T-helper 17 cell (primary cell): Measurements from ENCODE around the gene ATP8B4. TPM values are rescaled to one million over a fixed set of nuclear protein-coding genes. Genes with fewer than 3 reads are reported as not detected.

ENCODE experiments used
- ATAC-seq: fragments of 150-1000 bp; cut with Tn5 transposase; 2 replicates; pipeline ENCODE4 v1.10.0; 2021; ENCODE audit warnings: mild to moderate bottlenecking, moderate library complexity
- DNase-seq, 3 donors: peaks; one replicate each; pipeline versions ENCODE4 v3.0.0 to v3.0.0-alpha.2; 2020 to 2021
- H3K9me3 ChIP-seq: one replicate; pipeline ENCODE4 v1.7.0; 2013; ENCODE audit warnings: low read length, mild to moderate bottlenecking; ENCODE audit not compliant: control insufficient read depth, poor library complexity, severe bottlenecking
- H3K27ac Mint-ChIP-seq: one replicate; pipeline ENCODE4 v1.8.0; 2022; ENCODE audit warnings: mild to moderate bottlenecking, moderate library complexity, mixed read lengths
- H3K27me3 Mint-ChIP-seq: one replicate; pipeline ENCODE4 v1.8.0; 2022; ENCODE audit warnings: mixed read lengths
- H3K36me3 Mint-ChIP-seq: one replicate; pipeline ENCODE4 v1.8.0; 2022; ENCODE audit warnings: low read depth, mixed read lengths
- H3K4me1 Mint-ChIP-seq: one replicate; pipeline ENCODE4 v1.8.0; 2022; ENCODE audit warnings: mild to moderate bottlenecking, mixed read lengths
- H3K4me3 Mint-ChIP-seq: one replicate; pipeline ENCODE4 v1.8.0; 2022; ENCODE audit warnings: mild to moderate bottlenecking, moderate library complexity, mixed read lengths
- total RNA-seq, 4 donors: library from RNA in 2 of 4; stranded (reverse) in 2 of 4; gene quantifications; one replicate each; pipeline ENCODE4 v1.2.3 and lab custom pipeline; 2022 to 2026

ATP8B4 gene
- total RNA-seq, 2 donors from 2014 or later, result 0.86 to 1.1 TPM

DNA sequence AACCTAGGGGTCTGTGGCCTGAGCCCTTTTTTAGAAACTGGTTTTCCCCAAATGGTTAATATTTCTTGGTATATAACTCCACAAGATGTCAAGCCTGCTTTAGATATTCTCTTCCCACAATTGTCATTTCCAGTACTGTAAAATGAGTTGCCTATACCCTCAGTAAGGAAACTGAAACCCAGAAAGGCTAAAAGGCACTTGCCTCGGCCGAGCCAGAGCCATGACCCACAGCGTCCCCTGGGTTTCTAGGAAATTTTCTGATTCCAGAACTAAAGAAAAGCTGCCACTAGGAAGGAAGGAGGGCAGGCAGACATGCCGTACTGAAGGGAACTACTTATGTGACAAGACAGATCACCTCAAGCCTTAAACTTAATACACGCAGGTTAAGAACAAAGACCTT, 59.1 kb downstream of the ATP8B4 start:
- ATAC-seq, result no peak
- Mint-ChIP-seq H3K4me1 (peaks cover 4% of the 10 kb centered on the region), H3K27me3 (peaks cover 51% of the 10 kb centered on the region), H3K4me3 (no peak overlapping the region), H3K36me3 (no peaks in the 10 kb centered on the region), H3K27ac (no peak overlapping the region)
- no peaks in the 10 kb centered on the region for H3K9me3 ChIP-seq
- DNase-seq, result no peak

DNA sequence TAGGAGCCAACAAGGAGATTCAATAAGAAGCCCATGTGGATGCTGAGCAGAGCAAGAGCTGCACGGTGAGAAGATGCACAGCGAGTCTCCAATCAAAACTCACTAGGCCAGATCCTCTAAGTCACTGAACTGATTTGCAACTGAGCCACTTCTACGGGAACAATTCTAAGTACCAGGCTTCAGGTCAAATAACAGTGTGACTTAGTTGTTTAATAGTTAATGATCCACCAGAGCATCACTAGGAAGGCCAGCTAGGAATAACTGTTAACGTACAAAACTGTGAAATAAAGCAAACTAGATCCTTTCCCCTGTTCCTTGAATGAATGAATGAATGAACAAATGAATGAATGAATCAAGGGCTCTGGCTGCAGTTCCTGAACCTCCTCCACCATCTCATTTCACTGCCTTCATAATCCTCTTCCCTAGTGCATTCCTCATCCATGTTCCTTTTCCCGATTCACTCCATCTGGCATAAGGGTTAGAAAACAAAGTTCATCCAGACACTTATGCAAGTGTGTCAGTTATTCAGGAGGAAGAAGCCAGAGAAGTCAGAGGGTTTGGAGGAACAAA, 59.7 kb downstream of the ATP8B4 start:
- Mint-ChIP-seq H3K27ac (no peak overlapping the region), H3K36me3 (no peaks in the 10 kb centered on the region), H3K4me1 (peaks cover 1% of the 10 kb centered on the region), H3K4me3 (no peak overlapping the region), H3K27me3 (peaks cover 53% of the 10 kb centered on the region)
- ATAC-seq, result no peak
- no peak for DNase-seq
- H3K9me3 ChIP-seq, result no peaks in the 10 kb centered on the region

DNA sequence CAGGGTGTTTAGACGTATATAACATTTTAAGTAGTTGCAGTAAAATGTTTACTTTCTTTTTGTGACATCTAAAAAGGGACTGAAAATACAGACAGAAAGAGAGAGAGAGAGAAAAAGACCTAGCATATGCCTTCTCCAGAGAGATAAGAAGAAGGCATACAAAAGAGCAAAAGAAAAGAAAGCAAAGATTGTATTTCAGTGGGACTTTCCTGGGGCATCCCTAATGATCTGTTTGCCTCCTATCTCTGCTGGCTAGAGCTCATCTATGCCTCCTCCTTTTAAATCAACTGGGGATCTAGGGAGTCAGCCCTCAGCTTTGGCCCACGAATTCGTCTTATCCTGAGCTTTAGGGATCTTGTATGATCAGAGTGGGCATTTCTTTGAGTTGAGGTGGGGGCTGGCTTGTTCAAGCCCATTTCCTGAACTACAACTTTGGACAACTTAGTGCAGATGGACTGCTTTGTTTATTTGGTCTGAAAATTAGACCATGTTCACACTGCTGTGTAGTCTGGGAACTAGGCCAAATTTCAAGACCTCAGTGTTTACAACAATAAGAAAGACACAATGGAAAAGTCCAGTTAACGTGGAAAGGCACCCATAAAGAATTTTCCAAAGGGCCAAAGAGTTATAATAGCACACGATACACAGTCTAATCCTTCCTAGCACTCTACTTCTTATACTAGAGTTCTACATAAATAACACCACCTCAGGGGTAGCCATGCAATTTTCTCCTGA, 61.0 kb downstream of the ATP8B4 start:
- ATAC-seq (no peak), DNase-seq (no peak)
- H3K27me3 Mint-ChIP-seq, result peaks cover 48% of the 10 kb centered on the region
- no peak overlapping the region for H3K4me3 Mint-ChIP-seq
- H3K27ac Mint-ChIP-seq, result no peak overlapping the region
- H3K4me1 Mint-ChIP-seq, result no peaks in the 10 kb centered on the region
- no peaks in the 10 kb centered on the region for H3K9me3 ChIP-seq
- no peaks in the 10 kb centered on the region for H3K36me3 Mint-ChIP-seq

DNA sequence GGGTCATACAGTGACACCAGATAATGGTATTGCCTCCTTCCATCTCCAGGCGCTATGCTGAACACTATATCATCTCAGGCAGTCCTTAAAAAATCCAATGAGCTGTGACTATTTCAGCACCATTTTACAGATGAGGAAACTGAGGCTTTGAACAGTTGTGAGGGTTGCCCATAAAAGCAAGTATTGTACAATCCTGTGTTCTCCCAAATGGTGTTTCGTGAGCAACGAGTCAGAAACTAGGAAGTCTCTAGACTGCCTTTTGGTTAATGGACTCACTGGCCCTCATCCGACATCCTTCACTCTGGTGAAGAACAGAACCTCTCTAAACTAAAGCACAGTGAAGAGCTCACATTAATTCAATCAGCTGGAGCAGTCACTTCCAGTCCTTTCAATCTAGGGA, 61.8 kb downstream of the ATP8B4 start:
- Mint-ChIP-seq H3K27ac (no peak overlapping the region), H3K4me1 (no peaks in the 10 kb centered on the region), H3K36me3 (no peaks in the 10 kb centered on the region), H3K4me3 (no peak overlapping the region), H3K27me3 (peaks cover 54% of the 10 kb centered on the region)
- H3K9me3 ChIP-seq, result no peaks in the 10 kb centered on the region
- ATAC-seq (no peak), DNase-seq (no peak)

DNA sequence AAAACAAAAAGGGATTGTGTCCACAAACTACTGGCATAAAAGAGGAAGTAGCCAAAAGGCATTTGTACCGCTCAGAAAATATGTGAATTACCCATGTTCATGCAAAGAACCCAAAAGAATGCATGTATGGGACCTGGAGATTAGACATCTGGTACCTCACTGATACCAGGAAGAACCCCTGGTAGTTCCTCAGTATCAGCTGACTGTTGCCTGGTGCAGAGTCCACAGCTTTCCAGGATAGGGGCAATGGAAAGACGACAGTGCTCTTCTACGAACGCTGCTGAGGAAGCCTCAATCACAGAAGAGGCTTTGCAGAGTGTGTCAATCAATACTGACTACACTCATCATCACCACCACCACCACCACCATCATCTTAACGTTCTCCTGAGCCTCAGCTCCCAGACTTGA, 63.3 kb downstream of the ATP8B4 start:
- ATAC-seq (no peak), DNase-seq (no peak)
- no peaks in the 10 kb centered on the region for H3K9me3 ChIP-seq
- no peak overlapping the region for H3K4me3 Mint-ChIP-seq
- H3K36me3 Mint-ChIP-seq, result no peaks in the 10 kb centered on the region
- no peak overlapping the region for H3K27ac Mint-ChIP-seq
- no peaks in the 10 kb centered on the region for H3K4me1 Mint-ChIP-seq
- H3K27me3 Mint-ChIP-seq, result peaks cover 54% of the 10 kb centered on the region

DNA sequence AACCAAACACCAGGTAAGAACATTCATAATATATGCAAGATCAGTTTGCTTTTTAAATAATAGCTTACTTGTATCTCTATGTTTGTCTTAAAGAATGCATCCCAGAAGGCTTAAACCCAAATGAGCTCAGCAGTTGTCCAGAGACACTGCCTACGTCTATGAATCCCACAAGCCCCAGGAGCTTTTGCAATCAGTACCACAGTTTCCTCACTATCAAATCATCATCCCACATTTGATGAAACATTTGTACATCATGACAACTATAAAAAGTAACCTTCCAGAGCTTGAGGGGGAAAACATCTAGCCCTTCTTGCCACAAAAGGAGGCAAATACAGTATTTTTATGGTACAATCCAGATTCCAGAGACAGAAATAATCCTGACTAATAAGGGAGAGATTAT, 63.7 kb downstream of the ATP8B4 start:
- Mint-ChIP-seq H3K4me3 (no peak overlapping the region), H3K36me3 (no peaks in the 10 kb centered on the region), H3K27ac (no peak overlapping the region)

DNA sequence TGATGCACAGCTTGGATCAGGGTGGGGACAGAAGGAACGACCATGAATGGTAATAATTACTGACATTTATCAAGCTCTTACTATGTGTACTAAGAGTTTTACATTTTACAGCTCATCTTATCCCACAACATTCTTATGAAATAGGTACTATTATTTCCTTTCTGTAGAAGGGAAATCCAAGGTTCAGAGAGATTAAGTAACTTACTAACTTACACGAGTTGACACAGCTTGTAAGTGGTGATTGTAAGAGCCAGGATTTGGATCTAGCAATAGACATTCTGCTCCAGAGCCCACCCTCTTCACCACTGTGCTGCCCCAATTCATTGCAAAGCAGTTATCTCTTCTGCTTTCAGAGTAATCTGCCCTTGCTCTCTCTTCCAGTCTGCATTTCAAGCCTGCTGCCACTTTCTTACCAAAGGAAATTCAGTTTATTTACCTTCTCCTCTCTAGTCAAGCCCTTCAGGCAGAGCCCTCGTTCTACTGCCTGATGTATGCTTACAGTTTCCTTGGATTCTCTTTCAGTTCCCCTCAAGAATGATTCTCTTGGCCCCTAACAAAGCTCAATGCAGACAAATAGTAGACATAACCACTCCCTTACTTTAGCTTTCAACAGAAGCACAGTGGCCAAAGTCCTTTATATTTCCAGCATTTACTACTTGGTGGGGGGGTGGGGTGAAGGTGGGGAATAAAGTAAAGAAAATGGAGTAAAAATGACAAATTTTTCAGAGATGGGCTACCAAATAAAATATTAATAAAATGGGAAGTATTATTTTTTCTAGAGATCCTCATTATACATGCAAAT, 65.8 kb downstream of the ATP8B4 start:
- DNase-seq (no peak), ATAC-seq (no peak)
- H3K27me3 Mint-ChIP-seq, result peaks cover 43% of the 10 kb centered on the region
- H3K4me1 Mint-ChIP-seq, result no peaks in the 10 kb centered on the region
- H3K4me3 Mint-ChIP-seq, result no peak overlapping the region
- H3K27ac Mint-ChIP-seq, result no peak overlapping the region
- H3K9me3 ChIP-seq, result no peaks in the 10 kb centered on the region
- H3K36me3 Mint-ChIP-seq, result no peaks in the 10 kb centered on the region

More for the DNA sequence above, 63.7 kb downstream of the ATP8B4 start:
- ATAC-seq (no peak), DNase-seq (no peak)
- H3K9me3 ChIP-seq, result no peaks in the 10 kb centered on the region
- Mint-ChIP-seq H3K27me3 (peaks cover 54% of the 10 kb centered on the region), H3K4me1 (no peaks in the 10 kb centered on the region)

DNA sequence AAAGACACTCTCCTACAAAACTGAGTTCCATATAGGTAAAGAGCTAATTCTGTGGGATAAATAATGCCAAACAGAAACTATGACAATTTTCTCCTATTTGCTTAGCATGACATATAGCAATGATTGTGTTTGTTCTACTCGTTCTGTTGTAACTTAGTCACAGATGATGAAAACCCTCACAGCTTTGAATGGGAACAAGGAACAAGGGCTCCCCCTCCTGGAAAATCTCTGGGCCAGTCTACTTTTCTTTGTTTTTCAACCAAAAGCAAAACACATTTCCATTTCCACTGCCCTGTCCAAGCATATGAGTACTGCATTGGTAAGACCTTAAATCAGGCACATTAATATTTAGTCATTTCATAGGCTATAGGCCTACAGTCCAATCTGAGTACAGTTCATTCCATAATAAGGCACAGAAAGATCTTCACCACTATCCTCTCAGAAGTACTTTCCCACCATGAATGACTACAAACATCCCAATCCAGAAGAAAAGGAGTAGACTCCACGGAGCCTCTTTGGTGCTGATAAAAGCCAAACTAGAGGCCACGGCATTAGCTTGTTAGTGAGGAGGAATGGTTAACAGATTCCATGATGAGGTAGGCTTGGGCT, 67.1 kb downstream of the ATP8B4 start:
- Mint-ChIP-seq H3K4me1 (no peaks in the 10 kb centered on the region), H3K36me3 (no peaks in the 10 kb centered on the region), H3K4me3 (no peak overlapping the region), H3K27me3 (peaks cover 38% of the 10 kb centered on the region), H3K27ac (no peak overlapping the region)
- DNase-seq (no peak), ATAC-seq (no peak)
- no peaks in the 10 kb centered on the region for H3K9me3 ChIP-seq

DNA sequence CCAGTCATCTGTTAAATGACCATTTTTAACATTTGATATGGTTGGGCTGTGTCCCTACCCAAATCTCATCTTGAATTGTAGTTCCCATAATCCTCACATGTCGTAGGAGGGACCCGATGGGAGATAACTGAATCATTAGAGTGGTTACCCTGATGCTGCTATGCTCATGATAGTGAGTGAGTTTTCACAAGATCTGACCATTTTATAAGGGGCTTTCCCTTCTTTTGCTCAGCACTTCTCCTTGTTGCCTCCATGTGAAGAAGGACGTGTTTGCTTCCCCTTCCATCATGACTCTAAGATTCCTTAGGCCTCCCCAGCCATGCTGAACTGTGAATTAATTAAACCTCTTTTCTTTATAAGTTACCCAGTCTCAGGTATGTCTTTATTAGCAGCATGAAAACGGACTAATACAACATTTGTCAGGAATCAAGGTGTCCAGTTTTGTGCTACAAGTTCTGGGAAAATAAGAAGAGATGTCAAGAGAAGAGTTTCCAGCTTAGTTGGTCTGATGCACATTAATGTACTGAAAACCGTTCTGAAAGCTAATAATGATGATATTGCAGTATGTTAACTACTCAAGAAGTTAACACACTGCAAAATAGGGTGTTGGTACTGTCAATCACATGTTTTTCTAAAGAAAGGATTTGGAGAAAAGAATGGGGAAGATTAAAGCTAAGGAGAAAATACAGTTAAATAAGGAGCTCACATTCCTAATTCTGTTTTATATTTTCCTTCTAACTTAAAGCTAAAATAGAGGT, 67.9 kb downstream of the ATP8B4 start:
- no peak overlapping the region for H3K4me3 Mint-ChIP-seq
- no peaks in the 10 kb centered on the region for H3K36me3 Mint-ChIP-seq
- ATAC-seq (no peak), DNase-seq (no peak)
- no peaks in the 10 kb centered on the region for H3K4me1 Mint-ChIP-seq
- peaks cover 37% of the 10 kb centered on the region for H3K27me3 Mint-ChIP-seq
- no peaks in the 10 kb centered on the region for H3K9me3 ChIP-seq
- H3K27ac Mint-ChIP-seq, result no peak overlapping the region

DNA sequence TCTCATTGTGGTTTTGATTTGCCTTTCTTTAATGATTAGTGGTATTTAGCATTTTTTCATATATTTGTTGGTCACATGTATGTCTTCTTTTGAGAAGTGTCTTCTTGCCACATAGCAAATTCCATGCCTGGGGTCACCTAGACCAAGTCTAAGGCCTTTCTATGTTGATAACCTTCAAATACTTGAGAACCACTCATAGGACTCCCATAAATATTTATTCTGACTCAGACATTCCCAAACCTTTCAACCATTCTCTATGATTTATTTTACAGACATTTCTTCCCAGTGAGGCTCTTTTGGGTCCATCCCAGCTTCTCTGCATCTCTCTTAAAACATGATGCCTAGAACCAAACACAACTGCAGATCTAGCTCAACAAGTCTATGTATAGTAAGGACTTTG, 69.2 kb downstream of the ATP8B4 start:
- Mint-ChIP-seq H3K4me3 (no peak overlapping the region), H3K4me1 (no peaks in the 10 kb centered on the region), H3K27me3 (peaks cover 24% of the 10 kb centered on the region), H3K27ac (no peak overlapping the region), H3K36me3 (no peaks in the 10 kb centered on the region)
- ATAC-seq (no peak), DNase-seq (no peak)
- H3K9me3 ChIP-seq, result no peaks in the 10 kb centered on the region

DNA sequence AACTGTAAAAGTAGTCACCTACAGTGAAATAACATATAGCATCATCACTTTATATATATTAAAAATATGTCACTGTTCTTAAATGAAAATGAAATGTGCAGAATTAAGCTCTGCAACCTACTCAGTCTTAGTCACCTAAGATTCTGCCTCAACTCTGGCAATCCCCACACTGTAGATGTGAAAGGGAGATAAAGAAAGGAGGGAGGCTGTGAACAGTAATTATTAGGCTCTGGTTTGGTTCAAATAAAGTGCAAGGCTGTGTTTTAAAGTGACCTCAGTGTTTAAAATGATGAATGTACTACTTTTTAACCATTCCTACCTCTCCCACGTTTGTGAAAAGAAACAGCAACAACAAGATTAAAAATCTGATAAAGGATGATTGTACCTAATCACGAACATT, 72.2 kb downstream of the ATP8B4 start:
- Mint-ChIP-seq H3K36me3 (no peaks in the 10 kb centered on the region), H3K27ac (no peak overlapping the region), H3K4me1 (no peaks in the 10 kb centered on the region), H3K4me3 (no peak overlapping the region), H3K27me3 (peaks cover 3% of the 10 kb centered on the region)
- DNase-seq (no peak), ATAC-seq (no peak)
- no peaks in the 10 kb centered on the region for H3K9me3 ChIP-seq

DNA sequence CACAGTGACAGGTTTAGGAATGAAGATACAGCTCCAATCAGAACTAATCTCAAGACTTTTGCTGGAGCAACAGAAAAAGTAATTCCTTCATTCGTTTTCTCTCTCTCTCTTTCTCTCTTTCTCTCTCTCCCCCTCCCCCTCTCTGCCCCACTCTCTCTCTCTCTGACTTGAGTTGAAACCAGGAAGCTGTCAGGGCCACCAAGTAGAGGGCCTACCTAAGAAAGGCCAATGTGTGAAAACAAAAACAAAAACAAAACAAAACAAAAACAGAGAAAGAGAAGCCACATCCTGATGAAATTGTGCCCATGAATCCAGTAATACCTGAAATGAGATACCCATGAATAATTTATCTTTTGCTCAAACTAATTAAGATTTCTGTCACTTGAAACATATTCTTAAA, 72.9 kb downstream of the ATP8B4 start:
- Mint-ChIP-seq H3K4me3 (no peak overlapping the region), H3K27me3 (no peaks in the 10 kb centered on the region), H3K36me3 (no peaks in the 10 kb centered on the region), H3K4me1 (no peaks in the 10 kb centered on the region), H3K27ac (no peak overlapping the region)
- ATAC-seq, result no peak
- DNase-seq, result no peak
- H3K9me3 ChIP-seq, result no peaks in the 10 kb centered on the region

DNA sequence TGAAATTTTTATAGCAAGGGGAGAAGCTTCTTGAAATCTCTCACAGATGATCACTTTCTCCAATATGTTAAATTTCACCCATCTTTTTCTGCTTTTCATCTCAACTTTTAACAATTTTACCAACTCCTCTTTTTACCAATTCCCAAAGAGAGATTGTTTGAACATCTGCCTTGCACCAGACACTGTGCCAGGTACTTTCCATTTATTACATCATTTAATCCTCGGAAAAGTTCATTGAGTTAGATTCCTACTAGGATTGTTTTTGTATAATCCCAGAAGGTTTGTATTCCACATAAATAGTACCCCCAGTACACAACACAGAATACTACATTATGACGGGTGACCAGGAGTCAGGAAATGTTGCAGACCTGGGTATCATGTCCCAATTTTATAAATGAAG, 74.1 kb downstream of the ATP8B4 start:
- no peaks in the 10 kb centered on the region for H3K9me3 ChIP-seq
- Mint-ChIP-seq H3K27me3 (no peaks in the 10 kb centered on the region), H3K36me3 (no peaks in the 10 kb centered on the region), H3K4me3 (no peak overlapping the region), H3K4me1 (no peaks in the 10 kb centered on the region), H3K27ac (no peak overlapping the region)
- ATAC-seq, result no peak
- DNase-seq, result no peak
